KG1 (cell line): Measurements from ENCODE around the gene RAD51D.
A peak's percentile ranks its signal among the peaks of the same experiment; 100 is the strongest.
"Not testable (repeated sequence)": the region's sequence is repeated elsewhere in the genome, so short reads cannot be mapped to it uniquely, and the experiment has no call there.

Source experiments
- DNase-seq: peaks from one replicate; lab custom pipeline; 2025; lab: John Stamatoyannopoulos, UW

RAD51D gene

GRCh38 chr17:35090707-35091106 lies 29.0 kb downstream of the RAD51D start:
- DNase-seq = not testable (repeated sequence)

DNA sequence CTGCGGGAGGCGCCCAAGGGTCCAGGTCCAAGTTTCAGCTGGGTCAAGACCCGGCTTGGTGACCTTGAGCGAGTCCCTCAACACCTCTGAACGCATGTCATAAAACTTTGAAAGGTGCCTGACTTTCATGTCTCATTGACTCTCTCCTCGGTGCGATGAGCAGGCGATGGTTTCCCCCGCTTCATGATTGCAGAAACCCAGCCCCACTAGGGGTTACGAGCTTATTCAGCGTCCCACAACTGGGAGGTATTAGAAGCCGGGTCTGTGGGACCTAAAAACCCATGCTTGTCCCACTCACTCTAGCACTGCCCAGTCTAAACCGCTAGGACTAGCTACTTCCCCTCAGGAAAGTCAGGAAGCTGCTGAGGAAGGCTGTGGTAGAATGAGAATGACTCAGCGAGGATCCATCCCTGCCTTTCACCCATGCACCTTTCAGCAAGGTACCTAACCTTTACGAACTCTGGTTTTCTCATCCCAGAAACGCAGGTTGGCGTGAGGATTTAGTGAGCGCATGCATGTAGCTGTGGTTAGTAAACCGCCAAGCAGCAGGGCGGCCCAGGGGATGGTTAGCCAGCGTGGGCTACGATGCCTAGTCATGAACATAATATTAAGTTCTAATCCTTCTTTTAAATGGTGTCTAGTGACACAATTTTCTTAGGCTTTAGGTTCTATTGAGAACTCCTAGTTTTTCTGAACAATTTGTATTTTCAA lies 29.9 kb downstream of the RAD51D start:
- peak; percentile 66 for DNase-seq

DNA sequence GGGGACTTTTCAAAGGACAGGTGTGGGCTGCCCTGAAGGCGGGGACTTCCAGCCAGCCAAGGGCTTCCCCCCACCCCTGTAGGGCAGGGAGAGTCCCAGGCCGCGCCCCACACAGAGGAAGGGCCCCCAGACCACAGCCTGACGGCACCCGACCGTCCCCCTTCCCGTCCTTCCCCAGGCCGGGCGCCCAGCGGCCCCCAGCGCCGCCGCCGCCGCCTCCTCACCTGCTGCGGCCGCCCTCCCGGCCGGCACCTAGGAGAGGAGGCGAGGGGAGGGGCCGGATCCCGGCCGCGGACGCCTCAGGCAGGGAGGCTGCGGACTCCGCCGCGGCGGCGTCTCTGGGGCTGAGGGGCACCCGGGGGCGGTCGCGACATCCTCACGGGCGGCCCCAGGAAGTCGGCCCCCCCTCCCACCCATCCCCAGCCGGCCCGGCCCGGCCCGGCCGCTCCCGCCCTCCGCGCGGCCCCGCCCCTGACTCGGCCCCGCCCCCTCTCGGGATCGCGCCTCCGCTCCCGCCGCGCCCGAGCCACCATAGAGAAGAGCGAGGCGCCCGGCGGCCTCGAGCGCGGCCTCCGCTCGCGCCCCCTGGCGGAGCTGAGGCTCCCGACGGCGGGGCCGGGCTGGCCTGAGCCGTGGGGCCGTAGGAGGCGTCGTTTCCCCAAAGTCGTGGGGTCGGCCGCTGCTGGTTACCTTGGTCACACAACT lies 30.6 kb downstream of the RAD51D start:
- peak; percentile 66 for DNase-seq

DNA sequence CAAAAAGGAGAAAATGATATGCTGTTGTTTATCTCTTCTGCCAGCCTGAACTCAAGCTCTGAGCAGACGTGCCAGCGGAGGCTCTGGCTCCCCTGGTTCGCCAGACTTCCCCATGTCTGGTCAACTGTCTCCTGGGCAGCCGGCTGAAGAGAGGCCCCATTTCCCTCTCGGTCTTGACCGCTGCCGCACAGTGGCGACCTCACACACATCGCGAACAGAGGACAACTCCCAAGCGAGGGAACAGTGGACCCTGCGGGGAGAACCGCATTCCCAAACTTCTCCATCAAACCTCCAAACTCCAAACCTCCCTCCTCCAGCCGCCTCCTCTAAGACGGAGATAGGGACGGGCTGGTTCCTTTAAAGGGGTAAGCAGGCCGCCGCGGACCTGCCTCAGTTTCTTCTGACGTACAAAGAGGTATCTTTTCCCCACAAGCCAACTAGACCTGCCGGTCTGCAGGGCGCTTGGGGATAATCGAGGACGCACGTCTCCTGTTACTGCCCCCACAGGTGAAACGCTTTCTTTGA lies 31.2 kb downstream of the RAD51D start:
- DNase-seq = no peak

GRCh38 chr17:35087731-35088355 lies 31.8 kb downstream of the RAD51D start:
- DNase-seq = peak; percentile 47

DNA sequence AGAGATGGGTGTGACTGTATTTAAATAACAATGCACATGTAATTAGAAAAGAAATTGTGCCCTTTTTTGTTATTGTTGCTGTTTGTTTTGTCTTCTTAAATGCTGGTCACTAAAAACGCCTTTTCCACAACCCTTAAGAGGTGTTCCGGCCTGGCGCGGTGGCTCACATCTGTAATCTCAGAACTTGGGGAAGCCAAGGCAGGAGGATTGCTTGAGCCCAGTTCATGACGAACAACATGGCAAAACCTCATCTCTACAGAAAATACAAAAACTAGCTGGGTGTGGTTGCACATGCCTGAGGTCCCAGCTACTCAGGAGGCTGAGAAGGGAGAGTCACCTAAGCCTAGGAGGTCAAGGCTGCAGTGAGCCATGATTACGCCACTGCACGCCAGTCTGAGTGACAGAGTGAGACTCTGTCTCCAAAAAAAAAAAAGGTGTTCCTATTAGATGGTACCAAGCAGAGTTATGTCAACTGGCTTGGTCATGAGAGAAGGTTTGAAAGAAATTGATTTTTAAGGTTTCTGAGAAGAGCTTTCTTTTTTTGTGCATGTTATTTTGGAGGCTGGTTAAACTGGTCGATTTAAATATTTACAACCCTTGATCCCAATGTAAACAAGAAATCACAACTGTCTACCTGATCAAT lies 32.6 kb downstream of the RAD51D start:
- no peak for DNase-seq

DNA sequence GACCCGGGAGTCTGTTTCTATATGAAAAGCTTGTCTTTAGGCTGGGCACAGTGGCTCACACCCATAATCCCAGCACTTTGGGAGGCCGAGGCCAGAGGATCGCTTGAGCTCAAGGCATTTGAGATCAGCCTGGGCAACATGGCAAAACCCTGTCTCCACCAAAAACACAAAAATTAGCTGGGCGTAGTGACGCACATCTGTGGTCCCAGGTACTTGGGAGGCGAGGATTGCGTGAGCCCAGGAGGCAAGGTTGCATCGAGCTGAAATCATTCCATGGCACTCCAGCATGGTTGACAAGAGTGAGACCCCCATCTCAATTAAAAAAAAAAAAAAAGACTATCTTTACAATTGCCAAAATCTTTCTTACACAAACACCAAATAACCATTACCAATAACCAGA lies 33.5 kb downstream of the RAD51D start:
- no peak for DNase-seq

DNA sequence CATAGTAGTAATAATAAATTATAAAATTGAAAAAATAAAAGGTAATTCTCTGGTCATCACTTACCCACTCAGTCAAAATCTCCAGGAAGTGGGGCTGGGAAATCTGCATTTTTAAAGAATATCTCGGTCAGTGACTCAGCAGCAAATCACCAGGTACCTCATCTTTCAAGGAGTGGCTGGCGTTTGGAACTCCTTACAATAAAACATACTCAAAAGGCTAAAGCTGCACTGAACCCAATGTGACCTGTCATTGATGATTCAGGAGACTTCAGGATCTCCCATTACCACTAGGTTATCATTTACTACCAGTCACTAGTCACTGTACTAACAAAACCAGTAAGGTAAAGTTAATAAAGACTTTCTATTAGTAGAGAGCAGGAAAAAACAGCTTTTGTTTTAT lies 34.7 kb downstream of the RAD51D start:
- DNase-seq = no peak

DNA sequence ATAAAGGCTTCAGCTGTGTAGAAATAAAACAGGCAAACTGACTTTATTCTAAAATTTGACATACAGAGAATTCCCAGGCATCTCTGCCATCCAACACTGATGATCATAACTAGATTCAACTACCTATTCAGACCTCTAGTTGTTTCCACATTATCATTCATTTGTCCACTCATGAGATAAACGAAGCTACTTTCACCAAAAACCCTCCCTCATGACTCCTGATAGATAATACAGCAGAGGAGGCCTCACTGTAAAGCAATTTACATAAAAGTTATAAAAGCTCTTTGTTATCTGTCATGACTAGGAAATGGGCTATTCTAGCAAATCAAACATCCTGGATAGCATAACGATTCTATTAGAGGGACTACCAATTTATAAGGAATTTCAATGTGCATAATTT lies 36.6 kb downstream of the RAD51D start:
- DNase-seq = no peak

- no peak for DNase-seq
Observed at GRCh38 chr17:35082073-35082657, 37.5 kb downstream of the RAD51D start.

GRCh38 chr17:35081638-35082037 lies 38.0 kb downstream of the RAD51D start:
- DNase-seq = no peak

GRCh38 chr17:35080536-35080935 lies 39.1 kb downstream of the RAD51D start:
- DNase-seq = no peak

DNA sequence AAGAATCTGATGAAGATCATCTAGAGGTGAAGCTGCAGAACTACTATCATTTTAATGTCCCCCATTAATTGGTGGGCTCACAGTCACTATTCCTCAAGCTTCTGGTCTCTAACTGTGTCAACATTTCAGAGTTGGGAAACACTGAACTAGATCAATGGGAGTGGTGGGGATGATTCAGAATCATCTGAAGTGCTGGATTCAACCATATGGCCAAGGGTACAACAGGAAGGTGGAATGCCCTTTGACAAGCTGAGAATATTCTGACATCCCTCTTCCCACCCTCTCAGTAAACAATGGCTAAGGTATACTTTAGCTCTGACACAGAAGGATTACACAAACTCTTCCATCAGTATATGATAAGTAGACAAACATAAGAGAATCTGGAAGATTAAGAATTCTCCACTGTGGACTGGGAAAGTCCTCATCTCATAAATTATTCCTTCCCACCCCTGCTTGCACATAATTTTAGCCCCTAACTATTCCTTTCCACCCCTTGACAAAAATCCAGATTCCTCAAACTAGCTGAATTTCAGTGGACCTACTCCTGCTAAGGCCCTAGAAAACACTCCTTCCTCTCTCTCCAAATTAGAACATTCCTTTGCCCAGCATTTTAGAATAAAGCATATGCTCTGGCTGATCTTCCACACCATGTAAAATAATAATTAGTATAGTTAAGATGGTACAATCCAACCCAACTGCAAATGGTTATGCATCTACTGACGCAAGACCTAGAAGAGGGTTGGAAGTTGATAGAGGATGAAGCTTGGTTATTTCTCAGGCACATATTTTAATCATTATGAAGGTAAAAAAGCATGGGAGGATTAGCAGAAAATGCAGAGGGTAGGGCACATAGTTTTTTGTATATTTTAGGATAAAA lies 39.9 kb downstream of the RAD51D start:
- no peak for DNase-seq

GRCh38 chr17:35076874-35077273 lies 42.8 kb downstream of the RAD51D start:
- no peak for DNase-seq

DNA sequence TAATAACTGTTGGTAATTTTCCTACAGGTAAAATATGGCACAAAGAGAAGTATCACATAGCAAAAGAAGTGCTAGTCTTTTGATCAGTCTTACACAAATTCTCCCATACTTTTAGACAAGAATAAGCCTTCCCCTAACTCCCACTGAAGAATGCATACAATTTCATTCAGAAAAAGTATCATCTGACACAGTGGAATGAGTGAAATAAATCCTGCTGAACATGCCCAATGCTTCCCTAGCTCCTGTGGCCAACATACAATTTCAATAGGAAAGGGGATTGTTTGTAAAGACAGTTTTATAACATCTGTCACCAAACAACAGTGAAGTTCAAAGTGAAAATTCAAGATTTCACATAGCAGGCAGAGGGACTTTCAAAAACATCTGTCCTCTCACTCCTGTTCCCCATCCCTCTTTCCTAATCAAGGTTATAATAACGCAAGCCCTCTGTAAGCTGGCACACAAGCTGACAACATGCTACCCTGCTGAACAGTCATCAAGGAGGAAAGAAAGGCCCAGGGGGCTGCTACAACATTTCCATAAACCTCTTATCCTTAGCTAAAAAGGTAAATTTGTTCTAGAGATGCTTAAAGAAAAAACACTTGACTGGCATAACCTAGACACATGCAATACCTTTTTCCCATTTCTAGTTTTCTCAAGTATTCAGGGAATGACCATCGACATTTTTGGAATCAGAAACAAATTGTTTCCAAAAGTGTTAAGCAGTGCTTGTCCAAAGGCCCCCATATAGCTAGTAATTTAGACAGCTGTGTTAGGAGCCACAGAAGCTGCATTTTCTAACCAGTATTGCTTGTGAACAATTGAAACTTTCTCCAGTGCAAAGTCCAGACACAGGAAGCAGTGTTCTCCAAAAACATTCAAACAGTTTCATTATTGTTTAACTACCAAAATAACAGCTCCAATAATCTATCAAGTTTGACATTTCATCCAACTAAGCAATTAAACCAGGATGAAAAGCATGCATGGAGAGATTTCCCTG lies 44.7 kb downstream of the RAD51D start:
- DNase-seq = no peak

DNA sequence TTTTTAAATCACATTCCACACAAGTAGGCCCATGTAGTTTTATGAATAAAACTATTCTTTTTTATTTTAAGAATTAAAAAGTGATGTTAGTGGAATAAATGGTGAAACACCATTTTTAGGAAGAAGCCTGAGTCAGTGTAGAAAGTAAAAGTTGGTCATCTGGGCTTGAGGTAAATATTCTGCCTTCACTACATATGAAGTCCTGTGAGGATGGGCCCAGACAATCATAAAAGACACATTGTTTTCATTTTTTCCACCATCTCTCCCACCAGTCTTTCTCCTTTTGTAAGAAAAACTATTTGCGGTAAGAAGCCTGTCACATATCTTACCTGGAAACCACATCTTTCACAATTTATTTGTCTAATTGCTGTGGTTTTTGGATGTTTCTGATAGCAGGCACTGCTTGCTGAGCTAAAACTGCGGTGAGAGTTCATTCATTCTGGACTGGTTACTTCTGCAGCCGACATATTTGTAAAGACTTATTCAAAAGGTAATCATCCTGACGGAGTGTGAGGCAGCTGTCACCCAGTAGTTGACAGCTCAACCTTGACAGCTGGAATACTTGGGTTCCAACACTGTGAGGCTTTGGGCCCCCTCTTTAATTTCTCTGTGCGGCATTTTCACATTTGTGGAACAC lies 45.6 kb downstream of the RAD51D start:
- no peak for DNase-seq

GRCh38 chr17:35073183-35073790 lies 46.4 kb downstream of the RAD51D start:
- no peak for DNase-seq

GRCh38 chr17:35069311-35069710 lies 50.3 kb downstream of the RAD51D start:
- DNase-seq = no peak

DNA sequence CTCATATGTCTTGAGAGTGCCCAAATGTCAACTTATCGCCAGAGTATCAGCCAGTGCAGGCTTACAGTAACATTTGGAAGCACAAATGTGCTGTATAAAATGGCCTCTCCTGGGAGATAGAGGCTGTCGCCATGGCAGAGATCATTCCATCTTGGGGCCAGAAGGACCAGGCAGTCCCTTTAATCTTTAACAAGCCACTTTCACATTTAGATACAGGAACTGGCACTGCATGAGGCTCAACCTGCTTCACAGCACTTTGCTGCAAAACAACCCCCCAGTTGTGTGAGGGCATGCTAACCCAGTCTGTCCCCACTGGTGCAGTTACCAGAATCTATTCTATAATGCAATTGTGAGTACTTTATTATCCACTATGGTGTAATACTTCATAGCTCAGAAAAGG lies 51.4 kb downstream of the RAD51D start:
- DNase-seq = no peak
